HepG2 (cell line): Measurements from ENCODE around the gene CNPPD1.

Source experiments
- ATF6 ChIP-seq: sonication (generic); formaldehyde crosslinking; conservative IDR thresholded peaks from 2 replicates; pipeline ENCODE4 v1.4.0; 2020; ENCODE audit warnings: missing genetic modification reagents
- CTCF ChIP-seq: sonication (generic); formaldehyde crosslinking; IDR thresholded peaks from 2 replicates; pipeline ENCODE4 v1.5.0; 2020; ENCODE audit warnings: mild to moderate bottlenecking, missing genetic modification reagents, moderate library complexity
- HMGXB4 ChIP-seq, 2 experiments: sonication (generic) in 1 of 2; formaldehyde crosslinking in 1 of 2; IDR thresholded peaks; 2 replicates each; pipeline versions ENCODE4 v1.4.0 to v1.6.1; 2018 to 2020; ENCODE audit warnings: missing genetic modification reagents in 2 of 2, borderline replicate concordance in 1 of 2, low read depth in 1 of 2, mild to moderate bottlenecking in 1 of 2, missing biosample characterization in 1 of 2
- JUN ChIP-seq: sonication (generic); formaldehyde crosslinking; IDR thresholded peaks from 2 replicates; pipeline ENCODE4 v1.4.0; 2020; ENCODE audit warnings: mild to moderate bottlenecking, missing genetic modification reagents
- REST ChIP-seq, 2 experiments: IDR thresholded peaks; 2 replicates each; pipeline ENCODE4 v1.6.1; 2011 to 2012; ENCODE audit warnings: low read length in 2 of 2, borderline replicate concordance in 1 of 2, low read depth in 1 of 2, mild to moderate bottlenecking in 1 of 2, moderate library complexity in 1 of 2
- THYN1 ChIP-seq: sonication (generic); formaldehyde crosslinking; IDR thresholded peaks from 2 replicates; pipeline ENCODE4 v1.8.1; 2023; ENCODE audit warnings: low read depth, mild to moderate bottlenecking, moderate library complexity, missing genetic modification reagents, borderline replicate concordance
- ZFY ChIP-seq: sonication (generic); formaldehyde crosslinking; IDR thresholded peaks from 2 replicates; pipeline ENCODE4 v1.4.0; 2020; ENCODE audit warnings: missing genetic modification reagents
- ZNF253 ChIP-seq: sonication (generic); formaldehyde crosslinking; IDR thresholded peaks from 2 replicates; pipeline ENCODE4 v1.8.0; 2022; ENCODE audit warnings: mild to moderate bottlenecking, missing genetic modification reagents, borderline replicate concordance
- ZNF407 ChIP-seq: sonication (generic); formaldehyde crosslinking; IDR thresholded peaks from one replicate; pipeline ENCODE4 v1.5.1; 2020; ENCODE audit warnings: mild to moderate bottlenecking, missing genetic modification reagents; ENCODE audit errors: not compliant biosample characterization
- ZNF513 ChIP-seq: sonication (generic); formaldehyde crosslinking; conservative IDR thresholded peaks from 2 replicates; pipeline ENCODE4 v1.5.0; 2020; ENCODE audit warnings: missing genetic modification reagents
- ZNF768 ChIP-seq: sonication (generic); formaldehyde crosslinking; IDR thresholded peaks from 2 replicates; pipeline ENCODE4 v1.4.0; 2020; ENCODE audit warnings: missing genetic modification reagents

- TF ChIP-seq ATF6: no peak
- no peak for TF ChIP-seq CTCF
- TF ChIP-seq REST (IDR thresholded peaks at IDR 0.05; ENCODE audit: borderline replicate concordance in 1 of 2, low read depth in 1 of 2, low read length in 2 of 2): no peak
- no peak for TF ChIP-seq ZFY (CRISPR knock-in tag)
- no peak for TF ChIP-seq HMGXB4 (CRISPR knock-in tag; IDR thresholded peaks at IDR 0.05; ENCODE audit: borderline replicate concordance in 1 of 2, low read depth in 1 of 2)
- TF ChIP-seq JUN (CRISPR knock-in tag): no peak
- TF ChIP-seq ZNF253 (CRISPR knock-in tag): no peak
- TF ChIP-seq THYN1 (CRISPR knock-in tag): no peak
- no peak for TF ChIP-seq ZNF768 (CRISPR knock-in tag)
- TF ChIP-seq ZNF407 (CRISPR knock-in tag): no peak
- no peak for TF ChIP-seq ZNF513 (CRISPR knock-in tag)
These were observed 53.2 kb downstream of the CNPPD1 start for GRCh38 chr2:219123356-219124135.
